ENCODE data around the gene RNF138.

GRCh38 chr18:32091724-32092421, at the start of gene RNF138:
- no peak for TF ChIP-seq POLR2A (IDR thresholded peaks at IDR 0.05)
- TF ChIP-seq, protein P1, sequence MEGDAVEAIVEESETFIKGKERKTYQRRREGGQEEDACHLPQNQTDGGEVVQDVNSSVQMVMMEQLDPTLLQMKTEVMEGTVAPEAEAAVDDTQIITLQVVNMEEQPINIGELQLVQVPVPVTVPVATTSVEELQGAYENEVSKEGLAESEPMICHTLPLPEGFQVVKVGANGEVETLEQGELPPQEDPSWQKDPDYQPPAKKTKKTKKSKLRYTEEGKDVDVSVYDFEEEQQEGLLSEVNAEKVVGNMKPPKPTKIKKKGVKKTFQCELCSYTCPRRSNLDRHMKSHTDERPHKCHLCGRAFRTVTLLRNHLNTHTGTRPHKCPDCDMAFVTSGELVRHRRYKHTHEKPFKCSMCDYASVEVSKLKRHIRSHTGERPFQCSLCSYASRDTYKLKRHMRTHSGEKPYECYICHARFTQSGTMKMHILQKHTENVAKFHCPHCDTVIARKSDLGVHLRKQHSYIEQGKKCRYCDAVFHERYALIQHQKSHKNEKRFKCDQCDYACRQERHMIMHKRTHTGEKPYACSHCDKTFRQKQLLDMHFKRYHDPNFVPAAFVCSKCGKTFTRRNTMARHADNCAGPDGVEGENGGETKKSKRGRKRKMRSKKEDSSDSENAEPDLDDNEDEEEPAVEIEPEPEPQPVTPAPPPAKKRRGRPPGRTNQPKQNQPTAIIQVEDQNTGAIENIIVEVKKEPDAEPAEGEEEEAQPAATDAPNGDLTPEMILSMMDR (IDR thresholded peaks at IDR 0.05), result no peak
